GM11168 (cell line): ENCODE results near the gene SLC36A4.
"Not testable (repeated sequence)": the region's sequence is repeated elsewhere in the genome, so short reads cannot be mapped to it uniquely, and the experiment has no call there.

Source experiments
- in situ Hi-C: fragments of 300-500 bp; cut with MboI; formaldehyde crosslinking; loops from one replicate; pipeline ENCODE4 v1.12.0; 2022; ENCODE audit warnings: low sequenced_read_pairs; ENCODE audit not compliant: unreplicated experiment

SLC36A4 gene

DNA sequence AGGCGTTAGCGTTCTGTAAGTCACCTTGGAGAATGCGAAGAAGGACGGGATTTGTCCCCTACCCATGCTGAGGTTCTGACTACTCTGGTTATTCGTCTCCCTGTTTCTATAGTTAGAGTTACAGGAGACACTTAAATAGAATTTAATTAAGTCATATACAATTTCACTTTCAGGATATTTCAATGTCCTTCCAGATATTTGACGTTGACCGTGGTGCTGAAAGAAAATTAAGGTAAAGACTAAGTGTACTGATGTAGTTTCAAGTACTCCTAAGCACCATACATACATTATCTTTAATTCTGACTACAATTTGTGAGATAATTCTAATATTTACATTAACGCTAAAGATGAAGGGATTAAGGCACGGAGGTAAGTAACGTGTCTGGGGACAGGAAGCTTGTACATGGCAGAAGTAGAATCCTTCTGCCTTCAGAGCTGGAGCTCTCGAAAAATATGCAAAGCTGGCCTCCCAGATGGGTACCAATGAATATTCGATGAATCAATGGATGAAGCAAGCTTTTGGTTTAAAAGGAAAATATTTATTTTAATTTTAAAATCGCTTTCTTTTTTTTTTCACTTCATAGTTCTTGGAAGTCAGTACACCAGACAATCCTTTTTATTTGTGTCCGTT is 539 bp upstream of the SLC36A4 start:
- in situ Hi-C loops, result no loop called here

GRCh38 chr11:93196816-93197379 is 893 bp downstream of the SLC36A4 start:
- in situ Hi-C loops, result no loop called here

DNA sequence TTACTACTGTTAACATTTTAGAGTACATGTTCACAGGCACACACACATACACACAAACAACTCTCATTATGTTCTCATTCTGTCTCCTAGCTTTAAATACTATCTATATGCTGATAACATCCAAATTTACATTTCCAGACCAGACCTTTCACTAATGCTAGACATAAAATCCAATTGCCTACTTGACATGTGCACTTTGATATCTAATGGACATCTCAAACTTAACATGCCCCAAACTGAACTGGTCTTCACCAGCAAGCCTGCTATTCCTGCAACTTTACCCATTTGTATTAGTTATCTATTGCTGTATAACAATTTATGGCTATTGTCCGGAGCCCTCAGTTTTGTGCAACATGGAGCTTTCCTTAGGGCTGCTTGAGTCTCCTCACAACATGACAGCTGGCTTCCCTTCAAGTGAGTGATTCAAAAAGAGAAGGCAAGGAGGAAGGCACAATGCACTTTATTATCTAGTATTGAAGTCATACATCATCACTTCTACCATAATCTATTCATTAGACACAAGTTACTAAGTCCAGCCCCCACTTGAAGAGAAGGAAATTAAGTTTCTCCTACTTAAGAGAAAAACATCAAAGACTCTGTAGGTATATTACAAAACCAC is 3.0 kb downstream of the SLC36A4 start:
- in situ Hi-C loops, result no loop called here

- in situ Hi-C loops, result no loop called here
Measured at GRCh38 chr11:93193731-93194130, 4.1 kb downstream of the SLC36A4 start.

- in situ Hi-C loops, result no loop called here
Measured at GRCh38 chr11:93192163-93192562, 5.6 kb downstream of the SLC36A4 start.

GRCh38 chr11:93189462-93189861 is 8.3 kb downstream of the SLC36A4 start:
- in situ Hi-C loops, result no loop called here

- in situ Hi-C loops, result no loop called here
Measured at GRCh38 chr11:93188726-93189125, 9.1 kb downstream of the SLC36A4 start.

DNA sequence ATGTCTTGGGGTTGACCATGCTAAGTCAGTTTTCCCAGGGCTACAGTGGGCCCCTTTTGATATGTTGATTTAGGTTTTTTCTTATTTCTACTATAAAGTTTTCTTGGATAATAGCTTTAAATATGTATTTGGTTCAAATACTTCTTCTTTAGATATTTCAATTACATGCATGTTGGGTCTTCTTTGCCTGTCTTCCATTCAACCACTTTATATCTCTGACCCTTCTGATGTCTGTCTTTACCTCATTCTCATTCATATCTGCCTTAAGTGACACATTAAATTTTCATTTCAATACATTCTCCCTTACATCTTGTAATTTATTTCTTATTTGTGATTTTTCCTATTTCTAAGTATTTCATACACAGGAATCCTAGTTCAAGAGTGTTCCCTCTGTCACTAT is 10.5 kb downstream of the SLC36A4 start:
- in situ Hi-C loops, result no loop called here

GRCh38 chr11:93177891-93178290 is 19.9 kb downstream of the SLC36A4 start:
- in situ Hi-C loops, result not testable (repeated sequence)

DNA sequence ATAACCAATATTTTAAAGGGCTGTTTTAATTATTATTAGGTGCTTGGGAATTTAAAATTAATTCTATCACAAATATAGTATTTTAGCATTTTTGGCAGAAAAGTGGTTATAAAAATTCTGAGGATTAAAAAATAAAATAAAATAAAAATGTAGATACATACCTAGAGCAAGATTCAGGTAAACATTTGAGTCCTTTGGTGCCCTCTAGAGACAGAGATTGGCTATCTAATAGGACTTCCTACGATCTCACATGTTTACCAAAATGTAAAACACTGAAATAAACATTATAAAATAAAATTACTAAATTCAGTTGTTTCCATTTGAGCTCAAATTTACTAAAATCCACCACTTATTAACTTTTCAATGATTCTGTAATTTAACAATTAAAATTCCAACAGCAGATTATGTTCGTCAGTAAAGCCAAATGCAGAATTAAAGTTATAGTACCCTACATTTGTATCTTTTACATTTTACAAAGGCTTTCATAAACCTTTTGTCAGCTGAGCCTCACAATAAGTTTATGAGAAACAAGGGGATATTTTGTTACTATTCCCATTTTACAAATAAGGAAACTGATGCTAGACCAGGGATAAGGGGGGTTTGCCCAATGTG is 27.7 kb downstream of the SLC36A4 start:
- in situ Hi-C loops, result no loop called here

GRCh38 chr11:93169143-93169542 is 28.6 kb downstream of the SLC36A4 start:
- in situ Hi-C loops, result no loop called here

DNA sequence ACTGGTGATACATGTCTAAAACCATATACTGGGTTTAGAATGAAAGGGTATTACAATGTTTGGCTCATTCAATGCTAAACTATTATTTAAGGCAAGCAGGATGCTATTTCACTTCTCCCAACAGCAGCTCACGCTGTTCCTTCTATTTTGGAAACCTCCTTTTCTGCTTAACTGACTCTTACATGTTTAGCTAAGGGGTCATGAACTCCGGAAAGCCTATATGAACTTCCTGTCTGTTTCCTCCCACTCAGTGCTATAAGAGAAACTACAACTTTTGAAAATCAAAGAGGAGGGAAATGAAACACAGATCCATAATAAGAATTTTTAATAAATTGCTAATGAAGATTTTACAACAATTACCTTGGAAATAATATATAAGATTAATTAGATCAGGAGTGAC is 30.9 kb downstream of the SLC36A4 start:
- in situ Hi-C loops, result no loop called here

- in situ Hi-C loops, result no loop called here
Measured at GRCh38 chr11:93166194-93166593, 31.6 kb downstream of the SLC36A4 start.

DNA sequence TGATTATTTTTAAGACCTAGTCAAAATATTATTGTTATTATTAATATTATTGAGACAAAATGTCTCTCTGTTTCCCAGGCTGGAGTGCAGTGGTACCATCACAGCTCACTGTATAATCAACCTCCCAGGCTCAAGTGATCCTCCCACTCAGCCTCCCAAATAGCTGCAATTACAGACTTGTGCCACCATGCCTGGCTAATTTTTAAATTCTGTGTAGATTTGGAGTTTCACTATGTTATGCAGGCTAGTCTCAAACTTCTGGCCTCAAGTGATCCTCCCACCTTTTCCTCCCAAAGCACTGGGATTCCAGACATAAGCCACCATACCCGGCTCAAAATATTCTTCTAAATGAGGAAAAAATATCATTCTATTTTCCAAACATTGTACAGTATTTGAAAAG is 37.0 kb downstream of the SLC36A4 start:
- in situ Hi-C loops, result no loop called here

- in situ Hi-C loops, result no loop called here
Measured at GRCh38 chr11:93160156-93160555, 37.6 kb downstream of the SLC36A4 start.

DNA sequence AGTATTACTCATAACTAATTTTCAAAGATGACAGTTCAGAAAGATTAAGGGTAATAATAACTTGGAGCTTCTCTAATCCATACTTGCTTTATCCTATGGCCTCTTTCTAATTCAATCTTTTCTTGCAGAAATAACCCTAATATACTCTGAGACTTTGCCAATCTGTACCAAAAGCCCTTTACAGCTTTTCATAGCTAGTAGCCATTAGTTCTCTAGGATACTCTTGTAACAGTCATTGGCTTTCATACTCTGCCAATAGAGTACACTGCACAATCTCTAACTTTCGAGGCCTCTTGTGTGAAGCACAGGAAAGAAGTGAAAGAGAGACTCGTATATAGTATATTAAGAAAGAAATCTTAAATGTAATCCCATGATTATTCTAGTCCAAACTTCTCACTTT is 38.1 kb downstream of the SLC36A4 start:
- in situ Hi-C loops, result no loop called here

DNA sequence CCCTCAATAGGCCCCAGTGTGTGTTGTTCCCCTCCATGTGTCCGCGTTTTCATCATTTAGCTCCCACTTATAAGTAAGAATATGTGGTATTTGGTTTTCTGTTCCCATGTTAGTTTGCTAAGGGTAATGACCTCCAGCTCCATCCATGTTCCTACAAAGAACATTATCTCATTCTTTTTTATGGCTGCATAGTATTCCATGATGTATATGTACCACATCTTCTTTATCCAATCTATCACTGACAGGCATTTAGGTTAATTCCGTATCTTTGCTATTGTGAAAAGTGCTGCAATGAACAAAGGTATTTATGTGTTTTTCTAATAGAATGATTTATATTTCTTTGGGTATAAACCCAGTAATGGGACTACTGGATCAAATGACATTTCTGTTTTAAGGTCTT is 42.1 kb downstream of the SLC36A4 start:
- in situ Hi-C loops, result no loop called here

- in situ Hi-C loops, result no loop called here
Measured at GRCh38 chr11:93145390-93145915, 52.3 kb downstream of the SLC36A4 start.

GRCh38 chr11:93143800-93144199 is 54.0 kb downstream of the SLC36A4 start:
- in situ Hi-C loops, result no loop called here

- in situ Hi-C loops, result no loop called here
Measured at GRCh38 chr11:93143186-93143585, 54.6 kb downstream of the SLC36A4 start.

DNA sequence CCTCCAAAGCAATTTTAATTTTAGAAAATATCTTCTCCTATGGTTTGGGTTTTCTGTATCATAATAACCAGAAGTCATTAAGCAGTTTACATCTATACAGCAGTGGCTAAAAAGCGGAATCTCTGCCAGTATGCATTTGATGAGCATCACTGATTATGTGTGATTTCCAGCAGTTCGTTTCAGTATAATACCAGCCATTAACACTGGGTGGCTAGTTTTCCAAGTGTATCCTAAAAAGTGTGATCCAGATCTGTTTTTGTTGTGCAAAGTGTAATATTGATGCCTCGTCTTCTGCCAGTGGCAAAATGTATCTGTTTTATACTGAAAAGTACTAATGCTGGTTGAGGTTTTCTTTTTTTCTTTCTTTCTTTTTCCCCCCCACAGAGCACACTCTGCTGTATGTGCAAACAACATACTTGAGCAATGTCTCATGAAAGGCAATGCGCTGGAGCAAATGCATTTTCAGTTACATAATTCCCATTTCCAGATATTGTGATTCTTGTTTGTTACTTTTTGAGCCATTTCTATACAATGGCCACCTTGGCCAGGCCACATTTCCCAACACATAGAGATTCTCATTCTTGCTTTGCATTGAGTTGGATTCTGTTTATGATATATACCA is 64.2 kb downstream of the SLC36A4 start:
- in situ Hi-C loops, result no loop called here
